ENCODE data around the gene APOBEC3B. TPM values are rescaled to one million over a fixed set of nuclear protein-coding genes. Genes with fewer than 3 reads are reported as not detected.

APOBEC3B gene
- total and polyA plus RNA-seq, 2 of the 8 experiments (the other 6 are each of a cell fraction or from before 2014, with no cell fraction given) = 14.2 to 74.9 TPM

DNA sequence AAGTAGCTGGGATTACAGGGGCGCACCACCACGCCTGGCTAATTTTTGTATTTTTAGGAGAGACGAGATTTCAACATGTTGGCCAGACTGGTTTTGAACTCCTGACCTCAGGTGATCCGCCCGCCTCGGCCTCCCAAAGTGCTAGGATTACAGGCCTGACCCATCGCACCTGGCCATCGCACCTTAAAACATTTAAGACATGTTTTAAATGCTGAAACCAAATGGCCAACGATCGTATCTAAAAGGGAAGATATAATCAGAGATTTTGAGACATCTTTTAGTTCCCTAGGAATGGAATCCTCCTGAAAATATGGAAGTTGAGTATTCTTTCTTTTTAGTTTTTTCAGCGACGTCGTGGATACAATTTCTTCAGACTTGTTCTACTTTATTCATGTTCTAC is 46.5 kb upstream of the APOBEC3B start:
- Histone ChIP-seq H3K18ac (ENCODE audit: extremely low read depth, low read length) (no peak overlapping the region), H4K91ac (replicated peaks; ENCODE audit: insufficient read length, low read length) (no peak overlapping the region), H3K23ac (ENCODE audit: insufficient read length) (no peak overlapping the region), H3K27me3 (replicated peaks in 1 of 4; ENCODE audit: control insufficient read depth in 3 of 4, extremely low read depth in 1 of 4, insufficient read depth in 3 of 4, low read length in 3 of 4) (no peaks in the 10 kb centered on the region), H3K4me1 (replicated peaks in 1 of 4; ENCODE audit: control insufficient read depth in 3 of 4, insufficient read depth in 4 of 4, low read length in 3 of 4) (peaks cover 0 to 4% (median 0%) of the 10 kb centered on the region in 4 experiments; a peak in 2 of 7 replicates), H3K27ac (ENCODE audit: low read depth, low read length) (no peak overlapping the region), H3K79me1 (ENCODE audit: low read depth, low read length) (no peaks in the 10 kb centered on the region), H3K79me2 (ENCODE audit: control insufficient read depth in 1 of 2, insufficient read depth in 2 of 2, low read length in 2 of 2) (no peaks in the 10 kb centered on the region), H3K56ac (replicated peaks; ENCODE audit: insufficient read length, low read depth, low read length) (no peak overlapping the region), H2BK15ac (ENCODE audit: low read length) (no peak overlapping the region), H3K23me2 (ENCODE audit: low read depth, low read length) (peaks cover 4% of the 10 kb centered on the region; the same call in 1 of the 2 replicates), H2BK120ac (replicated peaks; ENCODE audit: low read depth, low read length) (no peak overlapping the region), H4K8ac (ENCODE audit: extremely low read depth, insufficient read depth, low read length) (no peak overlapping the region), H3K4me2 (ENCODE audit: insufficient read depth in 1 of 2, low read depth in 2 of 2, low read length in 2 of 2) (no peak overlapping the region), H3K36me3 (ENCODE audit: control insufficient read depth in 2 of 4, insufficient read depth in 4 of 4, low read length in 3 of 4) (no peaks in the 10 kb centered on the region), H3K14ac (ENCODE audit: insufficient read length) (no peak overlapping the region), H4K5ac (ENCODE audit: insufficient read length, low read depth, low read length) (no peak overlapping the region), H3K9ac (replicated peaks in 1 of 4; ENCODE audit: extremely low read depth in 1 of 4, low read depth in 3 of 4, low read length in 3 of 4) (no peak overlapping the region), H3K9me3 (ENCODE audit: insufficient read depth in 2 of 2, low read depth in 1 of 2, low read length in 1 of 2) (no peaks in the 10 kb centered on the region), H3K4ac (replicated peaks; ENCODE audit: insufficient read length, low read depth, low read length) (no peak overlapping the region), H3K4me3 (ENCODE audit: extremely low read depth in 1 of 4, insufficient read depth in 2 of 4, low read depth in 3 of 4, low read length in 4 of 4) (no peak overlapping the region), H2BK5ac (ENCODE audit: low read depth, low read length) (no peak overlapping the region), H4K20me1 (replicated peaks in 1 of 2; ENCODE audit: control insufficient read depth in 1 of 2, insufficient read depth in 2 of 2, low read length in 2 of 2) (peaks cover 0 to 2% of the 10 kb centered on the region in 2 experiments), H2AFZ (ENCODE audit: low read length) (no peak overlapping the region), H2BK12ac (ENCODE audit: low read depth, low read length) (no peak overlapping the region), H2BK20ac (ENCODE audit: low read length) (no peak overlapping the region), H2AK5ac (ENCODE audit: low read depth, low read length) (no peak overlapping the region)
- CTCF ChIA-PET (ENCODE audit: partially characterized antibody) = interaction anchor here (1.3 kb wide), 1 partner anchor 8 kb away, joined by 4 read pairs; no protein-coding TSS in a partner anchor
- TF ChIP-seq, protein P1, sequence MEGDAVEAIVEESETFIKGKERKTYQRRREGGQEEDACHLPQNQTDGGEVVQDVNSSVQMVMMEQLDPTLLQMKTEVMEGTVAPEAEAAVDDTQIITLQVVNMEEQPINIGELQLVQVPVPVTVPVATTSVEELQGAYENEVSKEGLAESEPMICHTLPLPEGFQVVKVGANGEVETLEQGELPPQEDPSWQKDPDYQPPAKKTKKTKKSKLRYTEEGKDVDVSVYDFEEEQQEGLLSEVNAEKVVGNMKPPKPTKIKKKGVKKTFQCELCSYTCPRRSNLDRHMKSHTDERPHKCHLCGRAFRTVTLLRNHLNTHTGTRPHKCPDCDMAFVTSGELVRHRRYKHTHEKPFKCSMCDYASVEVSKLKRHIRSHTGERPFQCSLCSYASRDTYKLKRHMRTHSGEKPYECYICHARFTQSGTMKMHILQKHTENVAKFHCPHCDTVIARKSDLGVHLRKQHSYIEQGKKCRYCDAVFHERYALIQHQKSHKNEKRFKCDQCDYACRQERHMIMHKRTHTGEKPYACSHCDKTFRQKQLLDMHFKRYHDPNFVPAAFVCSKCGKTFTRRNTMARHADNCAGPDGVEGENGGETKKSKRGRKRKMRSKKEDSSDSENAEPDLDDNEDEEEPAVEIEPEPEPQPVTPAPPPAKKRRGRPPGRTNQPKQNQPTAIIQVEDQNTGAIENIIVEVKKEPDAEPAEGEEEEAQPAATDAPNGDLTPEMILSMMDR (IDR thresholded peaks at IDR 0.05; ENCODE audit: control extremely low read depth in 1 of 3, insufficient read depth in 1 of 3, low read depth in 1 of 3, low read length in 3 of 3) = no peak
- TF ChIP-seq PHF8 (conservative IDR thresholded peaks at IDR 0.05; ENCODE audit: low read depth, low read length) (no peak), KDM1A (IDR thresholded peaks at IDR 0.05; ENCODE audit: borderline replicate concordance, low read length) (no peak), CTBP2 (IDR thresholded peaks at IDR 0.05; ENCODE audit: borderline replicate concordance, insufficient read depth, insufficient read length, low read length) (no peak), MAFK (IDR thresholded peaks at IDR 0.05; ENCODE audit: low read depth, low read length) (no peak), POU5F1 (IDR thresholded peaks at IDR 0.05; ENCODE audit: low read depth, low read length) (no peak)
- POLR2A ChIA-PET (ENCODE audit: partially characterized antibody) = no interaction called here
- DNase-seq (ENCODE audit: low read depth in 1 of 2, low spot score in 2 of 2) (no peak), FAIRE-seq (no peak)
- 91% methylated on average over 13 of the region's 13 CpGs; no CpG with 5 or more reads in 1 of the 2 experiments for WGBS, 2 experiments (ENCODE audit: extremely low coverage in 1 of 2, insufficient coverage in 1 of 2, insufficient read length in 1 of 2, insufficient replicate concordance in 2 of 2, low coverage in 1 of 2, low lambda C conversion rate in 2 of 2, missing lambda C conversion rate in 1 of 2)
